GM12801 (cell line): Measurements from ENCODE around the gene PES1.

Experiments used
- CTCF ChIP-seq: IDR thresholded peaks from one replicate; pipeline ENCODE4 v1.5.1; 2011; ENCODE audit warnings: control low read depth; ENCODE audit not compliant: insufficient read length; ENCODE audit errors: extremely low read depth

PES1 gene

GRCh38 chr22:30578481-30578880, 13.2 kb downstream of the PES1 start:
- no peak for TF ChIP-seq CTCF

GRCh38 chr22:30575859-30576258, 15.9 kb downstream of the PES1 start:
- no peak for TF ChIP-seq CTCF

- TF ChIP-seq CTCF, result no peak
These were observed 16.6 kb downstream of the PES1 start for GRCh38 chr22:30574997-30575671.

GRCh38 chr22:30574095-30574981, 17.4 kb downstream of the PES1 start, which contains the start of gene GAL3ST1:
TSS of gene GAL3ST1 (minus strand) at chr22:30574665. CDS start at chr22:30557392, 17,273 bp downstream.
- no peak for TF ChIP-seq CTCF

- no peak for TF ChIP-seq CTCF
These were observed 18.1 kb downstream of the PES1 start for GRCh38 chr22:30573594-30574094.

GRCh38 chr22:30572840-30573593, 18.7 kb downstream of the PES1 start:
- no peak for TF ChIP-seq CTCF

GRCh38 chr22:30572210-30572609, 19.5 kb downstream of the PES1 start:
- no peak for TF ChIP-seq CTCF
